ENCODE data around the gene ZFYVE9.
"Not testable (repeated sequence)": the region's sequence is repeated elsewhere in the genome, so short reads cannot be mapped to it uniquely, and the experiment has no call there.

The ZFYVE9 gene

DNA sequence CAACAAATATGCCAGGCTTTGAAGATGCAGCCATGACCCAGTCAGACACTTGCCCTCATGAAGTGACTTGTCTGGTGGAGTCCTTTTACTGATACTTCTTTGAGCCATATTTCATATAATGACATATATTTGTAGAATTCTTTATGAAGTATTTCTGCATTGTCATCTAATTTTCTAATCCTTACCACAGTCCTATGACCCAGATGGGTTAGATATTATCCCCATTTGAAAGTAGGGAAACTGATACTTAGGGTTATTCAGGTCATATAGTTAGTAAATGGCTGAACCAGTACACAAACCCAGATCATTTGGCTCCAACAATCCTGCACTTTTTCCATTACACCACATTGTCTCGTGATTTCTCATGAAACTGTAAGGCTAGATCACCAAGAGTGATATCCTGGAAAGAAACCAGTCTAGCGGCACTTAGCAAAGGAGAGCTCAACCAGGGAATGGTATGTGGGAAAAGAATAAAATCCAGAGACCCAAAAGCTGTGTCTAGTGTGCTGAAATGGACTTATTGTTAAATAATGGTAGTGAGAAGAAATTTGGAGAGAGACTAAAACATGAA, 49.6 kb downstream of the ZFYVE9 start:
- DNase-seq, result no peak

DNA sequence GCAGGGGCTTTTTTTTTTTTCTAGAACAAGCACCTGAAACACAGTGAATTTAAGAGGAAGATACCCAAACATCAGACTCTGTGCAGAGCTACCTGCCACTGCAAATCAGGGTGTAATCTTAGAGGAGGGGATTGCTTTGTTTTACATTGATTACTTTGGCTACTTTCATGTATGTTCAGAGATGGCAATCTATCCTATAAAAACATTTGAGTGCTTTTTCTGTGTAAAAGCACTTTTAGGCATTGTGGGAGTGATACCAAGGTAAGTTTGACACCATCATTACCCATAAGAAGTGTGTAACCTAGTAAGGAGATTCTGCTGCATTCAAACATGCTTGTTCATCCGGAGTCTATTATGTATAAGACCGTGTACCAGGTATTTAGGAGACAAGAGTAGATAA, 50.1 kb downstream of the ZFYVE9 start:
- DNase-seq, result no peak

- no peak for DNase-seq
These were observed 50.5 kb downstream of the ZFYVE9 start for GRCh38 chr1:52192436-52192835.

DNA sequence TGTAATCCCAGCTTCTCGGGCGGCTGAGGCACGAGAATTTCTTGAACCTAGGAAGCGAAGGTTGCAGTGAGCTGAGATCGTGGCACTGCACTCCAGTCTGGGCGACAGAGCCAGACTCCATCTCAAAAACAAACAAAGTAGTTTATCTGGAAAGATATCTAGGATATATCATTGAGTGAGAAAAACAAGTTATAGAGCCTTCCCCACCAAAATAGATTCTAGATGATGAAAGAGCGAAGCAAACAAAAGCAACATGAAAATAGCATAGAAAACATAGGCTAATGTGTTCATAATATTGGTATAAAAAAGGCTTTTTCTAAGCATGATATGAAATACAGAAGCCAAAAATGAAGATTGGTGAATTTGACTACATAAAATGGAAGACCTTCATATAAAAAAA, 52.1 kb downstream of the ZFYVE9 start:
- DNase-seq, result no peak

DNA sequence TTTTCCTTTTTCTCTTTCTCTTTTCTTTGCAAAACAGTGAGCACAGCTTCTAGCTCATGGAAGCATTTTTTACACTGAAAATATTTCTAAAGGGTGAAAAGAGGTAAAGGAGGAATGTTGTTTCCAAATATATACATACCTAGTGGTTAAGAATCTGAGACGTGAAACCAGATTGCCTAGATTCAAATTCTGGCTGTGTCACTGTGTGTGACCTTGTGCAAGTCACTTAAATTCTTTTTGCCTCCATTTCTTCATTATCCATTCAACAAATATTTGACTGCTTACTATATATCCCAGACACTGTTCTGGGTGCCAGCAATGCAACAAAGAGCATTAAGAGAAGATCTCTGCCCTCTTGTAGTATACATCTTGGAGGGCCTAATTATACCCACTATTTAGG, 53.3 kb downstream of the ZFYVE9 start:
- no peak for DNase-seq

DNA sequence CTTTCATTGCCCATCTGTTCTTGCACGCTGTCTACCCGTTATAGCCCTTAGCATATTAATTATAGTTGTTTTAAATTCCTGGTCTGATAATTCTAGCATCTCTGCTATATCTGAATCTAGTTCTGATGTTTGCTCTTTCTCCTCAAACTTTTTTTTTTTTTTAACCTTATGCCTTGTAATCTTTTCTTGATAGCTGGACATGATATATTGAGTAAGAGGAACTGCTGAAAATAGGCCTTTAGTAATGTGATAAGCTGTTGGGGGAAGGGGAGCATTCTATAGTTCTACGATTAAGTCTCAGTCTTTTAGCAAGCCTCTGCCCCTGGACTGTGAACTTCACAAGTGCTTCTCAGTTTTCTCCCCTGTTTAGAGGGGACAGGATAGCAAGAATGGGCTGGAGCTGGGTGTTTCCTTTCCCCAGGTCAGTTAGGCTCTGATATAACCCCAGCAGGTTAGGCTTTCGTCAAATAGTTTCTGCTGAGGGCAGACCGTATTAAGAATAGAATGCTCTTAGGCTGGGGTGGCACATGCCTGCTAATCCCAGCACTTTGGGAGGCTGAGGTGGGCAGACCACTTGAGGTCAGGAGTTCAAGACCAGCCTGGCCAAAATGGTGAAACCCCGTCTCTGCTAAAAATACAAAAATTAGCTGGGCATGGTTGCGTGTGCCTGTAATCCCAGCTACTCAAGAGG, 62.2 kb downstream of the ZFYVE9 start:
- DNase-seq, result no peak

DNA sequence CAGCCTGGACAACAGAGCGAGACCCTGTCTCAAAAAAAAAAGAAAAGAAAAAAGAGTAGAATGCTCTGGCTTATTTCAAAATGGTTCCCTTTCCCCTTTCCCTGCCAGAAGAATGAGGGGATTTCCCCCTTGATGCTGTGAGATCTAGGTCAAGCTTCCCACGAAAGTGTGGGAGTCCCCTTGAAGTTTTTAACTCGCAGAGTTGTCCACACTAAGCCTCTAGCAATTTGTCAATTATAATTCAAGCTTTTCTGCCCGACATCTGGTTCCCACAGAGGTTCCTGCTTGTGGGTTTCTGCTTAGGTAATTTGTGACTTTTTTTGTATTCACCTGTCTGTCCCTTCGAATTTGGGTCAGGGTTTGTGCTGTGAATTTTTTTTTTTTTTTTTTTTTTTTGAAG, 62.8 kb downstream of the ZFYVE9 start:
- no peak for DNase-seq

- DNase-seq, result not testable (repeated sequence)
These were observed 64.8 kb downstream of the ZFYVE9 start for GRCh38 chr1:52206686-52207085.

GRCh38 chr1:52209429-52209828, 67.5 kb downstream of the ZFYVE9 start:
- no peak for DNase-seq

DNA sequence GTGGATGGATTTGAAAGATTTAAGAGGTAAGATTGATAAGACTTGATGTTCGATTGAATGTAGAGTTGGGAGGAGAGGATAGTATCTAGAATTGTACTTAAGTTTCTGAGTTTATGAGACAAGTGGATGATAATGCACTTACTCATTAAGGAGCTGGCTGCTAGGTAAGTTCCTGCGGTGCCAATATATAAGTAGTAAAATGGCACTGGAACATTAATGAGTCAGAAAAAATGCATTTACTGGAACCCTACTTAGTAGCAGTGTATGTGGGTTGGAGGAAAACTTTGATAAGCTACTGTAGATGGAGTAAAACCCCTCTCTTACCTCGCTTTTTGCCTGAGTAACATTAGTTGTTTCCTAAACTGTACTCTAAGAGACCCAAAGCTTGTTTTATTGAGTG, 68.2 kb downstream of the ZFYVE9 start:
- DNase-seq, result no peak

DNA sequence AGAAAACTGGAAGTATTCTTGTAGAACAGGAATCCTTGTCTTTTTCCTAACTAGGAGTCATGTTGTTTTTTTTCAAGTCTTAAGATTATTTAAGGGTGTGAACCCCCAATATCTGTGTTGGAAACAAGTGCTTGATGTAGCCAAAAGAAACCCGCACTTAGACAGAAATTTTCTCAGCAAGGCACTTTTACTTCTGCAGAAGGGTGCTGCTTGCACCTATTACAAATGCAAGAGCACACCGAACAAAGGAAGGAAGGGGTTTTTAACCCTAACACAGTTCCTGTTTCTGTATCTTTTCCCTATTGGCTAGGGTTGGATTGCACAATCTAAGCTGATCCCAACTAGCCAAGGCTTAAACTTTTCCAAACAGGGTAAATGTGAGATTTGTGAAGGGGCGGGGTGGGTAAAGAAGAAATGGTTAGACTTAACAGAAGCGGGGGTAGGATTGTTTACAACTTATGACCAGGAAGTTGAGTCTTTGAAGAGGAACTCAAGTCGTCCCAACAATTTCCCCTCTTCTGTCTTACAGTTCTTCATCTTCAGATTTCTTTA, 75.1 kb downstream of the ZFYVE9 start:
- no peak for DNase-seq

DNA sequence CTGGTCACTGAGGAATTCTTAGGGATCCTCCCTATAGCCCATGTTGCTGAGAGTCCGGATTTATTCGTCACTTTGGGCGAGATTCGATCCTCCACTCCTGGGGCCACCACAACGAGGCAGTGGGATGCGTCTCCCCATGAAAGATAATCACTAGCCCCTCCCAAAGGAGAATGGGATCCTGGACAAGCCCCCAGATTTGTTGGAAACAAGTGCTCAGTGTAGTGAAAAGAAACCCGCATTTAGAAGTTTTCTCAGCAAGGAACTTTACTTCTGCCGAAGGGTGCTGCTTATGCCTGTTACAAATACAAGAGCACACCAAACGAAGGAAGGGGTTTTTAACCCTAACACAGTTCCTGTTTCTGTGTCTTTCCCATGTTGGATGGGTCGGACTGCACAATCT, 83.3 kb downstream of the ZFYVE9 start:
- no peak for DNase-seq

DNA sequence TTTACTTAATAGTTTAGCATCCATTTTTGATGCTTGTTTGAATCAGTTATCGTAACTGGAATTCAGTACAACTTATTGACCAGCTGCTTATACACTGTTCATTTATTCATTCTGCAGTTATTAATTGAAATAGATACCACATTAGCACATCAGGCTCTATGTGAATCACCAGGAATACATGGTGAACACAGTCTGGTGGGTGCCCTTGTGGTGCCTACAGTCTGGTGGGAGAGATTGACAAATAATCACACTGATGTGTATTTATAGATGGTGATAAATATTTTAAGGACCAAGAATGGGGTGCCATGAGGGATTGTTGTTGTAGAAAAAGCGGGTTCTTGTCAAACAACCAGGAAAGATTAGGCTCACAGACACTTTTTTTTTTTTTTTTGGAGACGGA, 87.6 kb downstream of the ZFYVE9 start:
- no peak for DNase-seq

DNA sequence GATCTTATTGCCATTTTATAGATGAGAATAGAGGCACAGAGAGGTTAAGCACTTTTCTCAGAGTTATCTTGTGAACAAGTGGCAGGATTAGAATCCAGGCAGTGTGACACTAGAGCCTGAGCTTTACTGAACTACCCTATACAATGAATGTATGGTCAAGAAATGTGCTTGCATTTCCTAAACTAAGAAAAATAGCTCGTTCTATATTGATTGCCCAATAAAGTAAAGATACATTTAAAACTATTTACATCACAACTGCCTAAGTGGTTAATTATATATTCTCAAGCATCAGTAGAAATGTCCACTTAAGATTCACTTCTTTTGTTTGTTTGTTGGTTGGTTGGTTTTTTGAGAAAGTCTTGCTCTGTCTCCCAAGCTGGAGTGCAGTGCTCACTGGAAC, 91.6 kb downstream of the ZFYVE9 start:
- DNase-seq, result no peak

- no peak for DNase-seq
These were observed 92.1 kb downstream of the ZFYVE9 start for GRCh38 chr1:52234014-52234413.

GRCh38 chr1:52234708-52235107, 92.8 kb downstream of the ZFYVE9 start:
- DNase-seq, result no peak

GRCh38 chr1:52235646-52236045, 93.8 kb downstream of the ZFYVE9 start:
- DNase-seq, result no peak

GRCh38 chr1:52237430-52237829, 95.5 kb downstream of the ZFYVE9 start:
- no peak for DNase-seq

DNA sequence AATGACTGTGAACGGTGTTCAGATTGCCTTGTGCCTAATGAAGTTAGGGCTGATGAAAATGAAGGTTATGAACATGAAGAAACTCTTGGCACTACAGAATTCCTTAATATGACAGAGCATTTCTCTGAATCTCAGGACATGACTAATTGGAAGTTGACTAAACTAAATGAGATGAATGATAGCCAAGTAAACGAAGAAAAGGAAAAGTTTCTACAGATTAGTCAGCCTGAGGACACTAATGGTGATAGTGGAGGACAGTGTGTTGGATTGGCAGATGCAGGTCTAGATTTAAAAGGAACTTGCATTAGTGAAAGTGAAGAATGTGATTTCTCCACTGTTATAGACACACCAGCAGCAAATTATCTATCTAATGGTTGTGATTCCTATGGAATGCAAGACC, 96.6 kb downstream of the ZFYVE9 start:
- DNase-seq, result no peak

DNA sequence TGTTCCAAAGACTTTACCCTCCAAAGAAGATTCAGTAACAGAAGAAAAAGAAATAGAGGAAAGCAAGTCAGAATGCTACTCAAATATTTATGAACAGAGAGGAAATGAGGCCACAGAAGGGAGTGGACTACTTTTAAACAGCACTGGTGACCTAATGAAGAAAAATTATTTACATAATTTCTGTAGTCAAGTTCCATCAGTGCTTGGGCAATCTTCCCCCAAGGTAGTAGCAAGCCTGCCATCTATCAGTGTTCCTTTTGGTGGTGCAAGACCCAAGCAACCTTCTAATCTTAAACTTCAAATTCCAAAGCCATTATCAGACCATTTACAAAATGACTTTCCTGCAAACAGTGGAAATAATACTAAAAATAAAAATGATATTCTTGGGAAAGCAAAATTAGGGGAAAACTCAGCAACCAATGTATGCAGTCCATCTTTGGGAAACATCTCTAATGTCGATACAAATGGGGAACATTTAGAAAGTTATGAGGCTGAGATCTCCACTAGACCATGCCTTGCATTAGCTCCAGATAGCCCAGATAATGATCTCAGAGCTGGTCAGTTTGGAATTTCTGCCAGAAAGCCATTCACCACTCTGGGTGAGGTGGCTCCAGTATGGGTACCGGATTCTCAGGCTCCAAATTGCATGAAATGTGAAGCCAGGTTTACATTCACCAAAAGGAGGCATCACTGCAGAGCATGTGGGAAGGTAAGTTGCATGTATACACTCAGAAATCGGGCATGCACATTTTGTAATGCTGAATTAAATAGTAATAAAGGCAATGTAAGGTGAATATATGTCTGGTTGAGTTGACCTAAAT, 97.2 kb downstream of the ZFYVE9 start:
- DNase-seq, result no peak

DNA sequence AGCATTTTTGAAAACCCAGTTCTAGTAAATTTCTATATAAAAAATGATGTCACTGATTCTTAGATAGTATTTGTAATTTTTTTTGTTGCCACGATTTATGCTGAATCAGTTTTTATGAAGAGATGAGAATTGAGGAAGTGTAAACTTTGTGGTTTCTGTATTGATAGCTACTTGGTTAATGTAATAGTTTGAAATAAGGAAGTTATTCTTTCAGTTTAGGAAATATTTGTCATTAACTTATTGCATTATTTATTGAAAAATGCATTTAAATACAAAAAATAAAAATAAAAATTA, 97.8 kb downstream of the ZFYVE9 start:
- DNase-seq, result no peak

GRCh38 chr1:52240592-52241210, 98.8 kb downstream of the ZFYVE9 start:
- DNase-seq, result no peak

DNA sequence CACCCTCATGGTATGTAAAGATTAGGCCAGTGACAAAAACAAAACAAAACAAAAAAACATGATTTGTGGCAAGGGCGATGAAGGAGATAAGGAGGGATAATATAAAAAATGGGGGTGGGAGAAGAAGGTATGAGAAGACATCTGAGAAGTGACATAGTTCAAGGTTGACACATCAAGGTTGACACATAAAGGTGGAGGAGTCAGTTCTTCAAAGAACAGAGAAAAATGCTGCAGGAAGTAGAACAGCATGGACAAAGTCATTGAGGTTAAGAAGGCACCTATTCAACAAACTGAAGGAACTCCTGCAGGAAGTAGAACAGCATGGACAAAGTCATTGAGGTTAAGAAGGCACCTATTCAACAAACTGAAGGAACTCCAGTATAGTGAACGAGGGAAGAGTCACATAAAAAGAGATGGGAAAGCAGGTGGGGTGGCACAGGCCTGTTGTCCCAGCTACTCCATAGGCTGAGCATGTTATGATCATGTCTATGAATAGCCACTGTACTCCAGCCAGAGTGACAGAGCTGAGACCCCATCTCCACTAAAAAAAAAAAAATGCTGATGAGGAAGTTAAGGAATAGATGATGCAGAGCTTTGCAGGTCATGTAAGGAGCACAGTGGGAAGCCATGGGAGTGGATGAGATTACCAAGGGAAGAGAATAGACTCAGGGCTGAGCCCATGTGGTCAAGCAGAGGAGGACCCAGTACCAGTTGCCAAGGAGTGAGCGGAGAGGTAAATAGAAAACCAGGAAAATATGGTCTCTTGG, 101.5 kb downstream of the ZFYVE9 start:
- no peak for DNase-seq
